ENCODE measurements around the gene OR1I1.

DNA sequence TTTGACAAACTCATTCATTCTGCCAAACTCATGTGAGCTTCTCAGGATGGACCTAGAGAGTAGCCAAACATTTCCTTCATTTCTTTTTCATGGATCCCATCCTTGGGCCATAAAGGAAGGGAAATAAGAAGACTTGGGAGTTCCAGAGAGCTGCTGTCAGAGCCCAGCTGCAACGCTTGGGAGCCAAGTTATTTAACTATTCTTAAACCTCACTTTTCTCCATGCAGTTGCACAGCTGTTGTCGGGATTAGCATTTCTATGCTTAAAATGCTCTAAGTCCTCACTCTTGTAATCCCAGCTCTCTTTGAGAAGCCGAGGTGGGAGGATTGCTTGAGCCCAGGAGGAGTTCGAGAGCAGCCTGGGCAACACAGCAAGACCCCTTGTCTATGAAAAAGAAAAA is 44.4 kb upstream of the OR1I1 start:
- TF ChIP-seq, protein P1, sequence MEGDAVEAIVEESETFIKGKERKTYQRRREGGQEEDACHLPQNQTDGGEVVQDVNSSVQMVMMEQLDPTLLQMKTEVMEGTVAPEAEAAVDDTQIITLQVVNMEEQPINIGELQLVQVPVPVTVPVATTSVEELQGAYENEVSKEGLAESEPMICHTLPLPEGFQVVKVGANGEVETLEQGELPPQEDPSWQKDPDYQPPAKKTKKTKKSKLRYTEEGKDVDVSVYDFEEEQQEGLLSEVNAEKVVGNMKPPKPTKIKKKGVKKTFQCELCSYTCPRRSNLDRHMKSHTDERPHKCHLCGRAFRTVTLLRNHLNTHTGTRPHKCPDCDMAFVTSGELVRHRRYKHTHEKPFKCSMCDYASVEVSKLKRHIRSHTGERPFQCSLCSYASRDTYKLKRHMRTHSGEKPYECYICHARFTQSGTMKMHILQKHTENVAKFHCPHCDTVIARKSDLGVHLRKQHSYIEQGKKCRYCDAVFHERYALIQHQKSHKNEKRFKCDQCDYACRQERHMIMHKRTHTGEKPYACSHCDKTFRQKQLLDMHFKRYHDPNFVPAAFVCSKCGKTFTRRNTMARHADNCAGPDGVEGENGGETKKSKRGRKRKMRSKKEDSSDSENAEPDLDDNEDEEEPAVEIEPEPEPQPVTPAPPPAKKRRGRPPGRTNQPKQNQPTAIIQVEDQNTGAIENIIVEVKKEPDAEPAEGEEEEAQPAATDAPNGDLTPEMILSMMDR (IDR thresholded peaks at IDR 0.05; ENCODE audit: insufficient read depth, low read length), result no peak
- TF ChIP-seq POLR2AphosphoS5 (IDR thresholded peaks at IDR 0.05; ENCODE audit: low read depth), result no peak
